GM19023 (cell line): ENCODE measurements around the gene ENTPD1.
"Not testable (repeated sequence)": the region's sequence is repeated elsewhere in the genome, so short reads cannot be mapped to it uniquely, and the experiment has no call there.

ENCODE experiments used
- ATAC-seq: cut with Tn5 transposase; IDR thresholded peaks from one replicate; pipeline ENCODE4 v1.9.1; 2021; ENCODE audit warnings: mild to moderate bottlenecking, moderate library complexity; ENCODE audit not compliant: unreplicated experiment

The ENTPD1 gene

GRCh38 chr10:95756041-95756761 is at the start of gene ENTPD1:
ENTPD1 (plus strand) TSS chr10:95756163; CDS start chr10:95756240, 77 bp downstream.
- peak; percentile 30 for ATAC-seq

GRCh38 chr10:95706573-95706972 is 49.4 kb upstream of the ENTPD1 start:
- ATAC-seq, result no peak

- ATAC-seq, result no peak
Observed at GRCh38 chr10:95706990-95707389, 49.0 kb upstream of the ENTPD1 start.

- no peak for ATAC-seq
Observed at GRCh38 chr10:95711492-95711891, 44.5 kb upstream of the ENTPD1 start.

GRCh38 chr10:95716466-95716865 is 39.5 kb upstream of the ENTPD1 start:
- no peak for ATAC-seq

GRCh38 chr10:95716866-95717265 is 39.1 kb upstream of the ENTPD1 start:
- ATAC-seq, result no peak

GRCh38 chr10:95720745-95721144 is 35.2 kb upstream of the ENTPD1 start:
- ATAC-seq, result not testable (repeated sequence)

GRCh38 chr10:95722496-95722895 is 33.5 kb upstream of the ENTPD1 start:
- not testable (repeated sequence) for ATAC-seq

GRCh38 chr10:95728526-95728925 is 27.4 kb upstream of the ENTPD1 start:
- no peak for ATAC-seq

- ATAC-seq, result no peak
Observed at GRCh38 chr10:95729323-95730055, 26.5 kb upstream of the ENTPD1 start.

GRCh38 chr10:95730233-95730632 is 25.7 kb upstream of the ENTPD1 start:
- no peak for ATAC-seq

GRCh38 chr10:95732907-95733306 is 23.1 kb upstream of the ENTPD1 start:
- not testable (repeated sequence) for ATAC-seq

- ATAC-seq, result no peak
Observed at GRCh38 chr10:95739056-95739455, 16.9 kb upstream of the ENTPD1 start.

- peak; percentile 68 for ATAC-seq
Observed at GRCh38 chr10:95741807-95742467, 14.0 kb upstream of the ENTPD1 start.

GRCh38 chr10:95742485-95742884 is 13.5 kb upstream of the ENTPD1 start:
- no peak for ATAC-seq

GRCh38 chr10:95742962-95743535 is 12.9 kb upstream of the ENTPD1 start:
- no peak for ATAC-seq

GRCh38 chr10:95745501-95745900 is 10.5 kb upstream of the ENTPD1 start:
- no peak for ATAC-seq

- no peak for ATAC-seq
Observed at GRCh38 chr10:95748349-95748748, 7.6 kb upstream of the ENTPD1 start.

- ATAC-seq, result peak; percentile 50
Observed at GRCh38 chr10:95755511-95756004, 405 bp upstream of the ENTPD1 start.

- no peak for ATAC-seq
Observed at GRCh38 chr10:95756809-95757684, 1.1 kb downstream of the ENTPD1 start.
